BJ (cell line): ENCODE results near the gene SMIM33. TPM values are rescaled to one million over a fixed set of nuclear protein-coding genes. Genes with fewer than 3 reads are reported as not detected.

Source experiments
- CTCF ChIA-PET: fragments of 350-600 bp; formaldehyde crosslinking; extraction: SDS; loops from one replicate; lab custom pipeline; 2021; ENCODE audit warnings: antibody characterized with exemption, inconsistent platforms; lab: Yijun Ruan, JAX
- POLR2A ChIA-PET: fragments of 300-600 bp; sonication (Branson Sonifier 250); formaldehyde crosslinking; extraction: SDS; loops from one replicate; lab custom pipeline; 2021; ENCODE audit warnings: antibody characterized with exemption; lab: Charles Lee
- DNase-seq: peaks from one replicate; pipeline ENCODE4 v3.0.0-alpha.2; 2011; ENCODE audit warnings: low read depth
- H3K27me3 ChIP-seq: 2 replicates; pipeline ENCODE4 v1.6.0; 2011; ENCODE audit warnings: low read length; ENCODE audit not compliant: control insufficient read depth, insufficient read depth
- H3K36me3 ChIP-seq: 2 replicates; pipeline ENCODE4 v1.5.1; 2011; ENCODE audit warnings: low read length; ENCODE audit not compliant: control insufficient read depth, insufficient read depth
- H3K4me3 ChIP-seq: 2 replicates; pipeline ENCODE4 v1.5.1; 2011; ENCODE audit warnings: low read depth, mild to moderate bottlenecking, control low read depth, low read length
- polyA plus RNA-seq: library from polyadenylated mRNA; depleted of rRNA; stranded (reverse); fragments of >200 nt; gene quantifications from 2 replicates; pipeline ENCODE4 v1.2.3, GENCODE V29; 2011
- TF ChIP-seq, protein P1 (sequence below): IDR thresholded peaks from 2 replicates; pipeline ENCODE4 v1.5.1; 2011; ENCODE audit warnings: low read depth, mild to moderate bottlenecking, control low read depth, inconsistent platforms, low read length, moderate library complexity; ENCODE audit not compliant: insufficient read depth

SMIM33 gene
- polyA plus RNA-seq, 1 experiment: not detected

GRCh38 chr5:139451878-139452660 is 18.7 kb upstream of the SMIM33 start:
- ChIA-PET CTCF (no interaction called here), POLR2A (no interaction called here)
- TF ChIP-seq, protein P1, sequence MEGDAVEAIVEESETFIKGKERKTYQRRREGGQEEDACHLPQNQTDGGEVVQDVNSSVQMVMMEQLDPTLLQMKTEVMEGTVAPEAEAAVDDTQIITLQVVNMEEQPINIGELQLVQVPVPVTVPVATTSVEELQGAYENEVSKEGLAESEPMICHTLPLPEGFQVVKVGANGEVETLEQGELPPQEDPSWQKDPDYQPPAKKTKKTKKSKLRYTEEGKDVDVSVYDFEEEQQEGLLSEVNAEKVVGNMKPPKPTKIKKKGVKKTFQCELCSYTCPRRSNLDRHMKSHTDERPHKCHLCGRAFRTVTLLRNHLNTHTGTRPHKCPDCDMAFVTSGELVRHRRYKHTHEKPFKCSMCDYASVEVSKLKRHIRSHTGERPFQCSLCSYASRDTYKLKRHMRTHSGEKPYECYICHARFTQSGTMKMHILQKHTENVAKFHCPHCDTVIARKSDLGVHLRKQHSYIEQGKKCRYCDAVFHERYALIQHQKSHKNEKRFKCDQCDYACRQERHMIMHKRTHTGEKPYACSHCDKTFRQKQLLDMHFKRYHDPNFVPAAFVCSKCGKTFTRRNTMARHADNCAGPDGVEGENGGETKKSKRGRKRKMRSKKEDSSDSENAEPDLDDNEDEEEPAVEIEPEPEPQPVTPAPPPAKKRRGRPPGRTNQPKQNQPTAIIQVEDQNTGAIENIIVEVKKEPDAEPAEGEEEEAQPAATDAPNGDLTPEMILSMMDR: no peak

GRCh38 chr5:139453683-139454567 is 16.9 kb upstream of the SMIM33 start:
- TF ChIP-seq, protein P1: no peak
- DNase-seq: no peak

More at GRCh38 chr5:139451878-139452660, 18.7 kb upstream of the SMIM33 start:
- H3K4me3 ChIP-seq: no peak overlapping the region
- H3K27me3 ChIP-seq: no peaks in the 10 kb centered on the region
- DNase-seq: no peak
- no peaks in the 10 kb centered on the region for H3K36me3 ChIP-seq

DNA sequence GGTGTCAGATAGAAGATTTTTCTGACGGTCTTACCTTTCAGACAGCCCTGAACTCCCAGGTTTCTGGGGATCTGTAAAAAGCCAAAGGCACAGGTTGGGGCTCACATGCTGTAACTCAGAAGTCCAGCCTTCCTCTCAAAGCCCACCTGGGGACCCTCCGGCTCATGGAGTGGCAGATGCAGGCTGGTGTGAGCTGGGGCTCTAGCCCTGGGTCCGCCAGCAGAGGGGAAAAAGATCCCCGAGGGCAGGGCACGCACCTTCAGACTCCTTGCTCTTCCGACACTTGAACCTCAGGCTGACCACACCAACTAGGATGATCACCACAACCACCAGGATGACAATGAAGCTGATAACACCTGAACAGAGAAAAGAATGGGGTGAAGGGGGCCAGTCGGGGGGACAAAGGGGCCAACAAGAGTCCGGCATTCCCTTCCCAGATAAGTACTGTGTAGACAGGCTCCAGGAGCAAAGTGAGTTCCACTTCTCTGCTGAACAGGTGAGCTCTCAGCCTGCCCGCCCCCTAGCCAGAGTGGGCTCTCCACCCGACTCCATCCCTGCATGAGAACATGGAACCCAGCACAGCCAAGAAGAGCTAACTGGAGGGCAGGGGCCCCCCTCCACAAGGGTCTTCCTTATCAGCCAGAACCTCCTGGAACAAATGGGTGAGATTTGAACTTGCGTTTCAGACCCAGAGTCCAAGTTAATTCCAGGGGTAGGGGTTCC is 16.1 kb upstream of the SMIM33 start:
- DNase-seq: no peak
- POLR2A ChIA-PET: no interaction called here
- CTCF ChIA-PET: interaction anchor here (3.2 kb wide), 1 partner anchor 11 kb away, joined by 9 read pairs; no protein-coding TSS in a partner anchor
- no peaks in the 10 kb centered on the region for H3K27me3 ChIP-seq
- TF ChIP-seq, protein P1: no peak
- H3K4me3 ChIP-seq: no peak overlapping the region
- H3K36me3 ChIP-seq: no peaks in the 10 kb centered on the region

More at GRCh38 chr5:139453683-139454567, 16.9 kb upstream of the SMIM33 start:
- CTCF ChIA-PET: interaction anchor here (3.2 kb wide), 1 partner anchor 10 kb away, joined by 9 read pairs; no protein-coding TSS in a partner anchor
- POLR2A ChIA-PET: no interaction called here
- no peak overlapping the region for H3K4me3 ChIP-seq
- no peaks in the 10 kb centered on the region for H3K36me3 ChIP-seq
- H3K27me3 ChIP-seq: no peaks in the 10 kb centered on the region

DNA sequence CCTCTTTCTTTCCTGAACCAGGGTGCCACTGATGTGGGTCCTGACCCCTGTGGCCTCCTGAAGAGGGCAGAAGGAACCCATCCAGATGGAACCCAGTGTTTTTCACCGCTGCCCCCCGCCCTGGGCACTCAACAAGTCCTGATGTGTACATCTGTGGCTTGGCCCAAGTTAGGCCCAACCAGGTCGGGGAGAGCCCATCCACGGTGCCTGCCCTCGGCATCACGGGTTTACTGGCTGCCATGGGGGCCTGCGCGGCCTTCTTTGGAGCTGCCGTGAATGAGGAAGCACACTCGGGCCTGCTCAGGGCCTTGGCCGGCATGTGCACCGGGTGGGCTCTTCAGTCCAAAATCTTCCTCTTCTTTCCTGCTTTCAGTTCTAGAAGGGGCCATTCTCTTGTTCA is 14.0 kb upstream of the SMIM33 start:
- Histone ChIP-seq H3K27me3 (no peaks in the 10 kb centered on the region), H3K4me3 (no peak overlapping the region), H3K36me3 (no peaks in the 10 kb centered on the region)
- TF ChIP-seq, protein P1: no peak
- DNase-seq: no peak
- POLR2A ChIA-PET: no interaction called here
- CTCF ChIA-PET: interaction anchor here (1.7 to 3.2 kb wide), 2 partner anchors 13 to 22 kb away, joined by 3 to 9 read pairs; no protein-coding TSS in a partner anchor
